EH (cell line): Measurements from ENCODE around the gene NTN1.
"Not testable (repeated sequence)": the region's sequence is repeated elsewhere in the genome, so short reads cannot be mapped to it uniquely, and the experiment has no call there.

Experiments used
- DNase-seq: peaks from one replicate; pipeline ENCODE4 v3.0.0-alpha.2; 2015; ENCODE audit warnings: low read depth

Gene NTN1

DNA sequence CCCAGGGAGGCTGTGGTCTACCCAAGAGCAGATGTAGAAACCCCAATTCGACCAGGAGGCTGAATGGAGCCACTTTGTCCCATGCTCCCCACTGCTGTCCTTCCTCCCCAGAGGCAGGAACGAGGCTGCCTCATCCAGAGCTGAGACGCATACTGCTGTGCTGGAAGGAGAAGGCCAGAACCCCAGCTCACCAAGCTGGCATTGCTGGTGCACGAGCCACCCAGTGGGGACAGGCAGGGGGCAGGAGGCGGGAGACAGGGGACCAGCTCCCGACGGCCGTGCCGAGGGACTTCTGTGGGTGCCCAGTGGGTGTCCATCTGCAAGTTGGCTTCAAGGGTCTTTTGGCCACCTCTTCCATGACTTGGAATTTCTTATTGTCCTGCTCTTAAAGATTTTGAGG, 66.6 kb downstream of the NTN1 start:
- DNase-seq: no peak

DNA sequence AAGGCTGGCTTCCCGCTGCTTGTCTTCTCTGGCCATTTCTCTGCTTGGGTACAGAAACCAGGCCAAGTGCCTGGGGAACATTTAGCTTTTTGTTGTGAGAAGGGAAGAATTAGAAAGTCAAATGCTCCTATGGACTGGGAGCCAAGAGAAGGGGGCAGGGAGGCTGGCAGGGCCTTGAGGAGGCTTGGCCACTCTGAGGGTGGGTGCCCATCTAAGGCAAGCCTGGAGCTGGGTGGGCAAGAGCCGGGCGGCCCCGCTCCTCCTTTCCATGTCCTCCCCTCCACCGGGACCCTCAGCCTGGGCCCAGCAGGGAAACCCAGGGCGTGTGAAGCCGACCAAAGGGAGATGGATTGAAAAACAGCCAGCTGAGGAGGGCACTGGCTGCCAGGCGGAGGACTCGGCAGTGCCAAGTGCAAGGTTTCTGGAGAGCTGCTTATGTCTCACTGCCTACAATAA, 69.4 kb downstream of the NTN1 start:
- DNase-seq: no peak

DNA sequence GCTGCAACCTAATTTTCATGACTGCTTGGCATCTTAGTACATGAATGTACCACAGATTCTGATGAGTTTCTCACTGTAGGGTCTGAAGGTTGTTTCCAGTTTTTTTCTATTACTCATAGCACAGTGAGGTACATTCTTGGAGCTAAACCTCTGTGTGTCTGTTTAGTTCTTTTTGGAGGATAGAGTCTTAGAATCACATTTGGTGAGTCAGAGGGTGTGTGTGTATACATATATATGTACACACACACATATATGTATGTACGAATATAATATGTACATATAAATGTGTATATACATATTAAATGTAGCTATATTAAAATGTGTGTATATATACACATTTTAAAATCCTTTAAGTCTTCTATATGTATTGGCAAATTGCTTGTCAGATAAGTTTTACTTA, 72.9 kb downstream of the NTN1 start:
- no peak for DNase-seq

DNA sequence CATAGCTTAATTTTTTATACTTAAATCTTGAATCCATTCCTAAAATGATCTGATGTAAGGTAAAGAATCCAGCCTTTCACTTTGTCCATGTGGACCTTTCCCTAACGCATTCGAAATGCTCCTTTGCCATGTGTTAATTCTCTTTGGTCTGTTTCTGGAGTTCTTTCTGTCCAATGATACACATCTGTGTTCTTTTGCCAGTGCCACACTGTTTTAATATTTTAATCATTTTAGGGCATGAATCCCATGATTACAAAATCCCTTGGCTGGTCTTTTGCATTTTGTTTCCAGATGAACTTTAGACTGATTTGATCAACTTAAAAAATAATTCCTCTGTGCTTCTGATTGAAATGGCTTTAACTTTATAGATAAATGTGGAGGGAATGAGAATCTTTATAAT, 74.1 kb downstream of the NTN1 start:
- DNase-seq: no peak

DNA sequence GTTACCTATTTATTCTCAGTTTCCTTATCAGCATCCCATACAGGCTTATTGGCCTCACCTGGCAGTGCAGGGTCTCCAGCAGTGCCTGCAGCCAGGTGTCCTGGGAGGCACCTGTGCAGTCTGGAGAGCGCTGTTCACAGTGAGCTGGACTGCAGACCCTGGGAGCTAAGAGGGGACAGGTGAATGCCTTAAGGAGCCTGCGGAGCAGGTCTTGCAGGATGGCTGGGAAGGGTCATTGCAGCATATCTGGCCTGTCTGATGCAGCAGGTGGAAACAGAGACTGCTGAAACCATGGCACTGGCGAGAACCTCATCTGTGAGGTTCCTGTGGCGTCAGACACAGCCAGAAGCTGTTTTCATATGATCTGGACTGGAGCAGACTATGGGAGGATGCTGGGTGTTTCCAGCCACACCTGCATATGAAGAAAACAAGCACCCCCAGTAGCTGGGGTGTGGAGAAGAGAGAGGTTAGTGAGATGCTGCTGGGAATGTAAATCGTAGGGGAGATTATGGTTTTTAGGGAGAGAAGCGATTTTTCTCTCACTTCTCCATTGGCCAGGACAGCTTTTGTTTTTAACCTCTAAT, 77.0 kb downstream of the NTN1 start:
- no peak for DNase-seq

DNA sequence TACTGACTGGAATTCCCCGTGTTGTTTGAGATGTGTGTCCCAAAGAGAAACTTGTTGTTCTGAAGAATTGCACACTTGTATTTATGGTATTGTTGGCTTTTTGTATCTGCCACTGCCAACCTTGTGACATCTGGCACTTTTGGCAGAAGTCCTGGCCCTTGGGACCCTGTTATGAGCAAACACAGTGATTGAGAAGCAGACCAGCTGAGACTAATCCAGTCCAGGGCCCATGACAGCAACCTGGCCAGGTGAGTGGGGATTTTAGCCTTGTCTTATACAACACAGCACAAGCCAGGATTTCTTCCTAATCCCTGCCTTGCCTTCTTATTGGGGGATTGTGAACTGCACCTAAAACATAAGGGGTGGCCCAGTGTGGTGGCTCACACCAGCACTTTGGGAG, 80.0 kb downstream of the NTN1 start:
- no peak for DNase-seq

DNA sequence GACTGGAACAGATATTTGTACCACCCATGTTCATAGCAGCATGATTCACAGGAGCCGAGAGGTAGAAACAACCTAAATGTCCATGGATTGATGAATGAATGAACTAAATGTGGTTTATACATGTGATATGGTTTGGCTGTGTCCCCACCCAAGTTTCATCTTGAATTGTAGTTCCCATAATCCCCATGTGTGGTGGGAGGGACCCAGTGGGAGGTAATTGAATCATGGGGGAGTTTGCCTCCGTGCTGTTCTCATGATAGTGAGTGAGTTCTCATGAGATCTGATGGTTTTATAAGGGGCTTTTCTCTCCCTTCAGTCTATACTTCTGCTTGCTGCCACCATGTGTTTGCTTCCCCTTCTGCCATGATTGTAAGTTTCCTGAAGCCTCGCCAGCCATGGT, 81.9 kb downstream of the NTN1 start:
- DNase-seq: not testable (repeated sequence)

DNA sequence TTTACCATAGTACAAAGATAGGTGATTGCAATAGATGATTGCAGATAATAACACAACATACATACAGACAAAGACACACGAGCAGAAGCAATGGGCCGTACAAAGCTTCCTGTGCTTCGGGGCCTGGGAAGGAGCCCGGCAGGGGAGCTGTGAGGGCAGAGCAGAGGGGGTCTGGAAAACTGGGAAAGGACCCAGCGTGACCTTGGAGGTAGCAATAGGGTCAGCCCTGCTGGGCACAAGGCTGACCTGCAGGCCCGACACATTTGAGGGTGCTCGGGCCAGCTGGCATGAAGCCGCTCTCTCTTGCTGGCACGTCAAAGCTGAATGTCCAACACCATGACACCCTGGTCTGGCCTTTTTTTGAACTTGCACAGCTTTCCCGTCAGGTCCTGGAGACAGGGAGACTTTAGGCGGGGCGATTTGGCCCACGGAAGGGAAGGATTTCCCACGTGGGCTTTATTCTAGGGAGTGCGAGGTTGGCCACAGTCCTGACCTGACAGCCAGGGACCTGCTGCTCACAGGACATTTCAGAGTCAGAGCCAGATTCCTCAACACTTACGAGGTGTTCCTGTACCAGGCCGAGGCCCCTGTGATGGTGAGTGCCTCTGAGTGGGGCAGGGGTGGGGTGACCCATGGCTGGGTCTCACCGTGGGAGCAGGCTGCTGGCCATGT, 83.2 kb downstream of the NTN1 start:
- no peak for DNase-seq

DNA sequence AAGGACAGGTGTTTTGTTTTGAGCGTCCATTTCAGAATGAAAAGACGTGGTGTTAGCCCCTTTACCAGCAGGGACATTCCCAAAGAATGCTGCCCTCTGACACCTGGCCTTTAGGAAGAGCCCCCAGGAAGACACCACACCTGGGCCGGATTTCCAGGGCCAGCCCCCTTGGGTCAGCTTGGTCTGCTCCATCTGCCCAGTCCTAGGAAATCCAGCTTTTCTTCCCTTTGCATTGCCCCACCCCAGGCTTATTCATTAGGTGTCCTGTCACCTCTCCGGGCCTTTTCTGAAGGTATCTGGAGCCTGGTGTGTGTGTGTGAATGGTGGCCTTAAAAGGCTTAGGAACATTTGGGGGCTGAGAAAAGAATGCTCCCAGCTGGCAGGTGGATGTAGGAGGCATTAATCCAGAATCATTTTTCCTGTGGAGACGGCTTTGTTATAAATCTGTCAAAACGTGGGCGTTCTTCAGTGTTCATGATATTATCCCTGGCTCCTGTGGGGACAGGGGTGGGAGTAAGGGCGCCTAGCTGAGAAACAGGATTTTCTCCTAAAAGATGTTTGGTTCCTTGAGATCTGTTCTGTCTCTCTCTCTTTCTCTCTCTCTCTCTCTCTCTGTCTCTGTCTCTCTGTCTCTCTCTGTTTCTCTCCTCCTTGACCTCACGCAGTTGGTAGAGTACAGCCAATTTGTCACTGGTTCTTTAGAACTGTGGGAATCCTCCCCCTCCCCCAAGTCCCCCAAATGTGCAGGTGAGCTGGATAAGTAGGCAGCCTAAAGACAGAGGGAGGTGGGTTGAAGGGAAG, 84.0 kb downstream of the NTN1 start:
- DNase-seq: no peak

DNA sequence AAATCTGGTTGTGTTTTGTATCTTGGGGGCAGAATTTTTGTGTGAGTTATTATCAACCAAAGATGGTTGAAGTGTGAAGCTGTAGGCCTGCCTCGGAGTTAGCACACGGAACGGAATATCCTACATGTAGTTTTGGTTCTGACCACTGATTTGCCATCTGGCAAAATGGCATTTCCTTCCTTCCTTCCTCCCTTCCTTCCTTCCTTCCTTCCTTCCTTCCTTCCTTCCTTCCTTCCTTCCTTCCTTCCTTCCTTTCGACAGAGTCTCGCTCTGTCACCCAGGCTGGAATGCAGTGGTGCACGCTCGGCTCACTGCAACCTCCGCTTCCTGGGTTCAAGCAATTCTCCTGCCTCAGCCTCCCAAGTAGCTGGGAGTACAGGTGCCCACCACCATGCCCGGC, 85.0 kb downstream of the NTN1 start:
- DNase-seq: not testable (repeated sequence)

DNA sequence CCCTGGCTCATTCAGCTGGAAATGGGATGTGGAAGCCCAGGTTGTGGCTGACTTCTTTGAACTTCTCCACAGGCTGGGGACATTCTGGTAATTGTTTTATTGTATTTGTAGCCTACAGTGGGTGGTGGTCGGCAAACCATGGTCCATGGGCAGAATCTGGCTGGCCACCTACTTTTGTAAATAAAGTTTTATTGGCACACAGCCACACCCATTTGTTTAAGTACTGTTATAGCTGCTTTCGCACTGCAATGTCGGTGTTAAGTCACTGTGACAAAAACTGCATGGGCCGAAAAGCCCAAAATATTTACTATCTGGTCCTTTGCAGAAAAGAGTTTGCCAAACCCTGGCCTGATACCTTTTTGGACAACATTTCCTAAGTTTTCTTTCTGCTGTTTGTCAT, 86.2 kb downstream of the NTN1 start:
- DNase-seq: no peak

DNA sequence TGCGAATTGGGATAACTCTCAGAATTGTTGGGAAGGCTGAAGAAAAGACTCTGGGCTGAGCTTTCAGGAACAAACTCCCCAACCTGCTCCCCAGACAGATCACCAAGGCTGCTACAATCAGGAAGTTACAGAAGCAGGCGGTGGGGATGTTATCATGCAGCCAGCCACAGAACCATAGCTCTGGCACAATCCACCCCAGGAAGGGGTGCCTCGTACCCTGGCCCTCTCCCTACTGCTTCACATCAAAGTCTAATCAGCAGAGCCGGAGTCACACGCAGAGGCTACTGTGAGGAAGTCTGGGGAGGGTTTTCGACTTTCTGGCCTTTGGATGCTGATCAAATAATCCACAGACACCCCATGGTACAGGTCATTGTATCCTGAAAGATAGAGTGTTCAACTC, 86.8 kb downstream of the NTN1 start:
- DNase-seq: no peak

DNA sequence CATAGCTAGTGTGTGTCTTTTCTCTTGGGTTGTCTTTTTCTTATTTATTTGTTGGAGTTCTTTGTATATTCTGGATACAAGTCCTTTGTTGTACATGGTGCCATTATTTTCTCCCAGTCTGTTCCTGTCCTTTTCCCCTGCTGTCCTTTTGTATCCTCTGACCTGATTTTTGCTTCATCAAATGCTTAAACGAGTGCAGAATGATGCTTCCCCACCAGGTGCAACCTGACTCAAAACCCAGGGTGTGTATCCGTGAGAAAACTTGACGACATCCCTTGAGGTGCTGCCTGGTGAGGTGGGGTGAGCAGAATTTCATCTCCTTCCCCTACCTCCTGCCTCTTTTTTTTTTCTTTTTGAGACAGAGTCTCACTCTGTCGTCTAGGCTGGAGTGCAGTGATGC, 88.6 kb downstream of the NTN1 start:
- DNase-seq: no peak

DNA sequence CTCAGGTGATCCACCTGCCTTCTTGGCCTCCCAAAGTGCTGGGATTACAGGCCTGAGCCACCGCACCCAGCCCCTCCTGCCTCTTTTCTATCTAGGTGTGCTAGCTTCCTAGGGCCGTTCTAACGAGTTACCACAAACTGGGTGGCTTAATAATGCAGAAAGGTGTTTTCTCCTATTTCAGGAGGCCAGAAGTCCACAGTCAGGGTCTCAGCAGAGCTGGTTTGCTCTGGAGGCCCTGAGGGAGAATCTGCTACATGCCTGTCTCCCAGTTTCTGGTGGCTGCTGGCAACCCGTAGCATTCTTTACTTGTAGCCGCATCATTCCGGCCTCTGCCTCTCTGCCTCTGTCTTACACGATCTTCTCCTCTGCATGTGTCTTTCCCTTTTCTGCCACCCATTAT, 89.2 kb downstream of the NTN1 start:
- no peak for DNase-seq

DNA sequence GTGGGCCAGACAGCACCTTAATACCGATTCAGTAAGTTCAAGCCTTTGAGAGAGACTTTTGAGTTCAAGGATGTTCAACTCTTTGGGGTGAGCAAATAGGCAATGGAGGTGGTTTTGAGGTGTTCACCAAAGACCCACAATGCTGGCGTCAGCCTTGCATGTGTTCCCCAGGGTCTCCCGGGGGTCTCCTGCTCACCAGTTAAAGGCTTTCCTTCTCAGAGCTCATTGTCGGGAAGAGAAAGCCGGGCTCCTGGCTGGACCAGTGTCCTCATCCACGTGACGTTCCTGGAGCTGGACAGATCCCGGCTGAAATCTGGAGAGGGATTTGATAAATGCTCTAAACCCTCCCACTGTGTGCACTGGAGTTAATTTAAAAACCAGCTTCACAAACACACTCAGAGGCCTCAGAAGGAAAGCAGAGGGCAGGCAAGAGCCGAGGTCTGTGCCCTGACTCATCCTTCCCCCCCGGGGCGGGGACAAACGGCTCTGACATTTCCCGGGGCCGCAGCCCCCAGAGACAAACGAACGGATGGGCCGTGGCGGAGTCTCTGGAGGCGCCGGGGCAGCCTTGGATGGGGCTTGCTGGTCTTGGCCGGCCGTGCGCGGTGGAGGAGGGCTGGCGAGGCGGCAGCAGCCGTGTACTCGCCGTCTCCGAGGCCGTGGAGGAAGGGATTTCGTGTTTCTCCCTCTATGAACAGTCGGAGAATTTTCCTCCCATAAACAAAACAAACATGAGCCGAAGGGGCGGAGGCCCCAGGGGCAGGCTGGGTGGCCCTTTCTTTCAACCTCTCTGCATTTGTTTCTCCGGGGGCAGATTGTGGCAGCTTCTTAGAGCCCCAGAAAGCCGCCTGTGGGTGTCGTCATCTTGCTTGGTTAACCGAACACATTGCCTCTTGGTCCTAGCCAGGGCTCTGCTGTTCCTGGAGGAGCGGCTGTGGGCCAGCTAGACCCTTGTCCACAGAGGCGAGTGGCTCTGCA, 94.2 kb downstream of the NTN1 start:
- peak; percentile 48 for DNase-seq

DNA sequence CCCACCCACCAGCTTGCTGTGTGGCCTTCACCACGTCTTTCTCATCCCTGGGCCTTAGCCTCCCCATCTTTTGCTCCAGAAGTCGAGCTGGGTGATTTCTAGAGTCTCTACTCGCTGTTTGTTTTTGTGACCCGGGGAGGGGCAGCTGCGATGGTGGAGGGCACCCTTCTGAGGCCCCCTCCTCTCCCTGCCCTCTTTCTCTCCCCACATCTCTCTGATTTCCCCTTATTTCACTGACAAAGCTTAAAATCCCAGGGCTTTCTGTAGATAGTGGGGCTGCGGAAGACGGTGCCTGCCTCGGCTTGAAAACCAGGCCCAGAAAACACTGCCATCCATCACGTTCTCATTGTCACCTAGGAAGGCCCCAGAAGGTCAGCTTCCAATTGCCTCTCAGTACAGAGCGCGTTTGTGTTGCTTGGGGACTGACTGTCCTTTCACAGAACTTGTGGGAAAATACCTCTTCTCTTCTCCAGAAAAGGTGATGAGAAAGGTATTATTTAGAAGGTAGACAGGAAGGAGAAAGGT, 95.1 kb downstream of the NTN1 start:
- no peak for DNase-seq

DNA sequence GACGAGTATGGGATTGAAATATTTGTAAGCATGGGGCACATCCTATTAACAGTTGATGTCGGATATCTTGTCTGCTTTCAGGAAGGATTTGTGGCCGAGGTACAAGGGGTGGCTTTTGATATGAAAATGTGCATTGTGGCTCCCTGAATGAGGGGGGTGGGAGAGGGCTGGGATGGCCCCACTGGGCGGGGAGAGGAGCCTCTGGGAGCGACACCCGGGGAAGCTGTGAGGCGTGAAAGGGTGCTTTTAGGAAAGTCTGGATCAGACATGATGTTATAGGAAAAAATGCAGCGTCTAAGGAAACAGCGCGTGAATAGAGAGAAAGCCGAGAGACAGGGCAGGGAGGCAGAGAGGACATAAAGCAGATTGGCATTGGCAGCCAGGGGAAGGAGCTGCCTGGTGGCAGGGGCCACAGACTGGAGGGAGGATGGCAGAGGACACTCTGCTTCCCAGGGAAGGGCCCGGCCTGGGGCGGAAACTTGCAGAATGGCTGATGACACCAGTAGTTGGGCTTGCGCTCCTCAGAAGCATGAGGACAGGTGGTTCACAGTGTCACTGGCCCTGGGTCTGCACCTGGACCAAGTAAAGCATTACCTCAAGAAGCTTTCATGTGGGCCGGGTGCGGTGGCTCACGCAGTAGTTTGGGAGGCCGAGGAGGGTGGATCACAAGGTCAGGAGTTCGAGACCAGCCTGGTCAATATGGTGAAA, 95.7 kb downstream of the NTN1 start:
- no peak for DNase-seq

DNA sequence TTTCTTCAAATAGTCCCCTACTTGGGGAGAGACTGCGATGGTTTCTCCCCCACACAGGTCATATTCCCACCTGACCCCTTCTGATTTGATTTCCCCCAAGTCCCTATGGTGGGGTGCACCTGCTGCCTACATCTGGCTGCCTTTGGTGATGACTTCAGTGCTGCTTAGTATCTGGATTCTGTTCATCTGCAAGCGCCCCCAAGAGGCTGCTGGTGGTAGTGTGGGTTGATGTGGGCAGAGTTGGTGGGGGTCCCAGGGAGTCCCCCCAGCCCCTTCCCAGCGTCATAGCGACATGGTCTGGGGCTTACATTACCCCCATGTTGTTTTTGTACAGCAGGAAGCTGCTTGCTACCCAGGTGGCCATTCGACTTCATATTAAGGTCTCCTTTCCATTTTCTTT, 99.2 kb downstream of the NTN1 start:
- no peak for DNase-seq

DNA sequence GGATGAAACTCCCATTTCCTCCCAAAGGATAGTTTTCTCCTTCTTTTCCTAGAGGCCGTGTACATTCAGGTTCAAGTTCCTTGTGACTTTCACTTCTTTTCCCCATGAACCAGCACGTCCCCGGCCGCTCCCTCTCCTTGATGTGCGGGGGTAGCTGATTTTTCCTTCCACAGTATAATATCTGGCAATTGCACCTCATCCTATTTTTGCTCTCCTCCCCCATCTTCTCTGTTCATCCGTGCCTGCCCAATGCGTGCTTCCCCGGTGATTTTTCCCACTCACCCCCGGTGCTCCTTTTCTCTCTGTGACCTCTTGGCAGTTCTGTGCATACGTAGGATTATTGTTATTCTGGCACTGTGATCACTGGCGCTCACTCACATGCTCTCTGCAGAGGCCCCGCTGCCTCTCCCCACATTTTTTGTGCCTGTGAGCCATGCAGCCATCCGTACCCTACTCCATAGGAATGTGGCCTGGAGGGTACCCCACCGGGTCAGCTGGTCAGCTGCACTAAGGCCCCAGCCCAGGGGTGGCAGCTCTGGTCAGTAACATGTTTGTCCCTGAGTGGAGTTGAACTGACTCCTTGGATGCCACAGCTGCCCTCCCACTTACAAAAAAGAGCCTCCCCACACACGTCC, 100.0 kb downstream of the NTN1 start:
- DNase-seq: no peak

DNA sequence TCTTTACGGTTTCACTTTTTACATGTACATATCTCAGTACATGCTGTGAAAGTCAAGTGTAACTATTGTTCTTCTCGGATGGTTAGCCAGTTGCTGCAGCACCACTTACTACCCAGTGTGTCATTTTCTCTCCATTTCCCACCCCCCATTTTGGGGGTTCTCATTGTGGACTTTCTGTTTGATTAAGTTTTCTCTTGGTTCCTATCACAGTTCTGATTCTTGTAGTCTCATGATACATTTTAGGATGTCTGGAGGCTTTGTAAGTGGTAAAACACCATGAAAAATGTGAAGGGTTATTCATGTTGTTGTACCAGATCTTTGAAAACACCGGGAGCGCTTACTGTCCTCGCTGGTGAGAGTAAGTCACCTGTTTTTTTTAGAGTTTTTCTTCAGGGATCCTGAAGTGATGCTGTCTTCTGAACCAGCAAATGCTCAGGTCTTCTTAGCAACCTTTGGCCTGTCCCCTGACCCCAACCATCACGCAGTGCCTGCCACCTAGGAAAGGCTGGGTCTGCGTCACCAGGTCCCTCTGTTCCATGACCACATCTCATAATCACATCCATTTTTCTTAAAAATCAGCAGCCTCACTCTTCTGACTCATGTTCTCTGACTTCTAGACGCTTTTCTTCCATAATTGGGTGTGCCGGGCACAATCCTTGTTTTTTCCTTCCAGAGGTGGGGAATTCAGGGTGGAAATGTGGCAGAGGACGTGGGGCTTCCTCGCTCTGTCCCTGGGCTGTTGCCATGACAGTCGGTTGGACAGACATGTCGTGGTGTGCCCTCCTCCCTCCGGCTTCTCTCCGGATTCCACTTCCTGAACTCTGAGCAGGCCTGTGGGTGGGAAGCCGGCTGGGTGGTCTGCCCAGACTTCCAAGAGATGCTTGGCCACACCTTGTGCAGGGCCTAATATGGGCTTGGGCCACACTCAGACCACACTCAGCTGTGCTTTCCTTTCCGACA, 102.6 kb downstream of the NTN1 start:
- DNase-seq: no peak
